HG02885 (cell line): ENCODE measurements around the gene CNKSR1.

ENCODE experiments used
- ATAC-seq: cut with Tn5 transposase; IDR thresholded peaks from one replicate; pipeline ENCODE4 v1.9.1; 2021; ENCODE audit warnings: mild to moderate bottlenecking; ENCODE audit not compliant: unreplicated experiment, poor library complexity

Gene CNKSR1

DNA sequence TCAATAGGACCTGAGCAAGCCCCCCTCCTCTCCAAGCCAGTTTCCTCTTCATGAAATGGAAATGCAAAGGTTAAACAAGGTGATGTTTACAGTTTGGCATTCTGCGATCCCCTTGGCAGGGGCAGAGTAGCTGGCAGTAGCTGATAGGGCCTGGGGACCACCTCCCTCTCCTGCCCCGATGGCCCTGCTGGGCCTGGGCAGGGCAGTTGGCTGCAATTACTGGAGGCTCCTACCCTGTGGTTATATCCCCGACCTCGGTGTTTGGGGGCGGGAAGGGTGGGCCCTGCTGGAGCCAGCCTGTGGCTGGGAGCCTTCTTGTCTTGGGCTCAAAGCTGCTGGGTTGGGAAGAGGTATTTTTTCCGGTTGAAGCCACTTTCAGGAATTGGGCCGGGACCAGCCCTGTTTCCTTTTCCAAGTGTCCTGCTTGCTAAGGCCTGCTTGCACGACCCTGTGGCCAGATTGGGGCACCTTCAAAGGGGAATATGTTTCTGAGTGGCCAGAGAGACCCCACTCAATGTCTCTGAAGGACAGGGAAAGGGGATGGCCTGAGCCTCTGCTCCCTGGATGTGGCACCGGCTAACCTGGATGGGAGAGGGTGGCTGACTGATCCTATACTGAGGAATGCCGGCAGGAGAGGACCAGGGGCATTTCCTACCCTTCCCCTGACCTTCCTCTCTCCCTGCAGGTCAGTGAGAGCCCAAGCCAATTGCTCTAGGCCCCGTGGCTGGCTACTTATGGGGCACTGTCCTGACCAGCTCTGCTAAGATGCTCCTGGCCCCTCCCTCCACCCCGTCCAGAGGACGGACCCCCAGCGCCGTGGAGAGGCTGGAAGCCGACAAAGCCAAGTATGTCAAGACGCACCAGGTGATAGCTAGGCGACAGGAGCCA is 16.5 kb upstream of the CNKSR1 start:
- ATAC-seq: no peak

DNA sequence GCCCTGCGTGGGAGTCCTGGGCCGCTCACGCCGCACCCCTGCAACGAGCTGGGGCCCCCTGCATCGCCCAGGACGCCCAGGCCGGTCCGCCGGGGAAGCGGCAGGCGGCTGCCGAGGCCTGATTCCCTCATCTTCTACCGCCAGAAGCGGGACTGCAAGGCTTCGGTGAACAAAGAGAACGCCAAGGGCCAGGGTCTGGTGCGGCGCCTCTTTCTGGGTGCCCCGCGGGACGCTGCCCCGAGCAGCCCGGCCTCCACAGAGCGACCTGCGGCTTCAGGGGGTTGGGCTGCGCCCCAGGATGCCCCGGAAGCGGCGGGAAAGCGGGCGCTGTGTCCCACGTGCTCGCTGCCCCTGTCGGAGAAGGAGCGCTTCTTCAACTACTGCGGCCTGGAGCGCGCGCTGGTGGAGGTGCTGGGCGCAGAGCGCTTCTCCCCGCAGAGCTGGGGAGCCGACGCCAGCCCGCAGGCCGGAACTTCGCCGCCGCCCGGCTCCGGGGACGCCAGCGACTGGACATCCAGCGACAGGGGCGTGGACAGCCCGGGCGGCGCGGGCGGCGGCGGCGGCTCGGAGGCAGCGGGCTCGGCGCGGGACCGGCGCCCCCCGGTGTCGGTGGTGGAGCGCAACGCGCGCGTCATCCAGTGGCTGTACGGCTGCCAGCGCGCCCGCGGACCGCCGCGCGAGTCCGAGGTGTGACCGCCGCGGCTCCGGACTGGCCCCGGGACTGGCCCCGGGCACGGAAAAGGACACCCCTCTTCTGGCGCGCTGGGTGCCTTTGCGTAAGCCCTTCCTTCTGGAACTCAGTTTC is 15.7 kb upstream of the CNKSR1 start:
- no peak for ATAC-seq

DNA sequence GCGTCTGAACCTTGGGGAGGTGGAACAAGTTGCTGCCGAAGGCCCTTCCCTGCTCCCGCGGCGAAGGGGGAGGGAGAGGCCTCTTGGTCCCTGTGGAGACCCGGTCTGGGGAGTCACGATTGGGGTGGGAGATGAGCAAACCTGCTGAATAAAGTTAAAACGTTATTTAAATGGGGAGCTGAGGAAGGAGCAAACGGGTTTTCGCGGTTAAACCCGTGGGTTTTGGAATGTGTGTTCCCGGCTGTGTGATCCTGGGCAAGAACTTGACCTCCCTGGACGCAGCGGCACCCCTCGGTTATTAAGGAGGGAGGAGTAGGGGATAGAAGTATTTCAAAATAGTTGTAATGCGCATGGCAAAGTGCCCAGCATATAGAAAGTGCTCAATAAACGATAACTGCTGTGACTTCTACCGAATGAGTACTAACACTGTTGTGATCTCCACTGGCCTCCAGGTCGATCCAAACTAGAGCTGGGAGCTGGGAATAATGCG is 15.0 kb upstream of the CNKSR1 start:
- no peak for ATAC-seq

DNA sequence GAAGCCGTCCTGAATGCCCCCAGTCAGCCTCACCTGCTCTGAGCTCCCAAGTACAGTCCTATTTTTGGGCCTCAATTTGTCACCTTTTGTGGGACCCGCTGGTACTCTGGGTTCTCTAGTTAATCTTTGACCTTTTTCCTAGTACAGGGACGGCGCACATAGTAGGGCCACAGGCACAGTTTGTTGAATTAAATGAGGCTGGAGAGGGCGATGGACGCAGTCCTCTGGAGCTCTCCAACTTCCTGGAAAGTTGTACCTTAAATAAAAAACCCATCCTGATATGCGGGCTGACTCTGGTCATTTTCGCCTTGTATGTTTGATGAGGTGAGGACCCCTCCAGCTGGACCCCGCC is 13.6 kb upstream of the CNKSR1 start:
- ATAC-seq: no peak

DNA sequence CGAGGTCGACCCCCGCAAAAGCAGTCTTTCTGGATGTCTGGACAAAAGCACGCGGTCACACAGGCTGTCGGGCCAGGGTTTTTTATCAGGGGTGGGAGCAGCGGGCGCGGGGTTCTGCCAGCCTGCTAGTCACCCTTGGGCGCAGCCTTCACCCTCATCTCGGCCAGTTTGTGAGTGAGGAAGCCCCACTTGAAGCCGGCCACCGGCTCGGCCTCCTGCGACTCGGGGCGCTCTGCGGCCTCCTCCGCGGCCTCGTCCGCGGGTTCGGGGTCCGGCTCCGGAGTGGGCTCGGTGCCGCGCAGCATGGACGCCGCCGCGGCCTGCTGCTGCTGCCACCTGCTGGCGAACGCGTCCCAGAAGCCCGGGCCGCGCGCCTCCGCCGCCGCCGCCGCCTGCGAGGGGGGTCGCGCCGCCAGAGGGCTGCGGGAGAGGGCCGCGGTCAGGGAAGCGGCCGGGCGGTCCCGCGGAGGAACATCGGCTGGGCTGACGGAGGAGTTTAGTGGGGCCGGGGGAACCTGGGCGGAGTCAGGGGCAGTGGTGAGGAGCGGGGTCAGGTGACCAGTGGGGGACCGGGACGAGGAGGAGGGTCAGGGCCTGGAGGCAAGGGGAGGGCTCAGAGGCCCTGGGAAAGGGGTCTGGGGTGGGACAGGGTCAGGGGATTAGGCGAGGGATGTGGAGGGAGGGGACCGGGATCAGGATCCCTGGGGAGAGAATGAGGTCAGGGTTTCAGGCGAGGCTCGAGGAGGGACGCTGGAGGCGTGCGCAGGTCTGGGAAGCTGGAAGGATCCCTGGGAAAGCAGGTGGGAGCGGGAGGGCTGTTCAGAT is 13.0 kb upstream of the CNKSR1 start:
- ATAC-seq: no peak

DNA sequence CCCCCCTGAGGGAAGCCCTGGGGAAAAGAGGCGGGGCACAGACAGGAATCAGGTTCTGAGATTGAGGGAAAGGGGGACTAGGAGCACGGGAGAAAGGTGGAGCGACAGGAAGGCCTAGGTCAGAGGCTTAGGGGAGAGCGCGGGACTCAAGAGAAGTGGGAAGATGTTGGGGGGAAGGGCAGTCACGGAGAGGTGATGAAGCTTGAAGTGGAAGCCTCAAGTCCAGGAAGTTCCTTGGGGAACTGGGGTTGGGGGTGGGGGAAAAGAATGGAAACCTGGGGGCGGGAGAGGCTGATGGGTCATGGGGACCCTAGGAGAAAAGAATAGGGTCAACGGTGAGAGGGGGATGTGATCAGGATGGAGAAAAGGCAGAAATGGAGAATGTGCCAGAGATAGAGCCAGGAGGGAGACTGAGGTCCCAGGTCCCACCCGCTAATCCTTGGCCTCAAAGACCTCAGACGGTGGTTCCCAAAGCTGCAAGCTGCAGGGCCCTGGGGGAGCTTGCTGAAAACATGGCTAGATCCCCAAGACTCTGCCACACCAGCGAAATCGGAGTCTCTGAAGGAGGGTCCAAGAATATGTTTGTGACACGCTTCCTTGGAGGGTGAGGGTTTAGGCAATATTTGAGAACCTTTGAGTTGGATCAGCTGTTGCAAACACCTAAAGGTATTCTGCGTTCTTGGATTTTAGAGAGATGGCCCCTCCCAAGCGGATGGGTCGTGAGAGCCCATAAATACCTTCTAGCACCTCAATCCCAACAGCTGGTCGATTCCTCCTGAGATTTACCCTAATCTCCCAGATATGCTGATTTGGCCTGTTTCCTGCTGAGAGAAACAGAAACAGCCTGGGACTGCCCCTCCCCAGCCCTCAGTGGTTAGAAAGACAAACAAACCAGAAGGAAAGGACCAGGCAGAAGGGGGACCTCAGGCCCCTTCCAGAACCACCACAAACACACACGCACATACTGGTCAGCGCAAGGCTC is 12.1 kb upstream of the CNKSR1 start:
- no peak for ATAC-seq

DNA sequence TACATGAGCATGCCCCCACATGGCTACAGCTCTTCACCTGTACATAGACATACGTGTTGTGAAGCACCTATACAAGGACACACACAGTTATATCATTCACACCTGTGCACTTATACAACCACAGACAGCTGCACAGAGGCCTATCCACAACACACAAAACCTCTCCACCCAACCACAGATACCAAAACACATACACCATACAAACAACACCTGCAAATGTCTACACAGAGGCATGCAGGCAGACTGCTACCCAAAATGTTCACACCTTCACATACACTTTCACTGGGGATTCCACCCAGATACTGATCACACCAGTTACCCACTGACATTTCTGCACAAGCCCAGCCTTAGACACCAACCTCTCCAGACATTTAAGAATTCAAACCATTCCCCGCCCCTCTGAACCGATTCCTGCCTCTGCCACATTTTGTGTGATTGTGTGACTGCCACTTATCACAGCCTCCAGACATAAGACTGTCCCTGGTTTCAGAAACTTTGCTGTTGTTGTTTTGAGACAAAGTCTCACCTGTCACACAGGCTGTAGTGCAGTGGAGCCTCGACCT is 10.5 kb upstream of the CNKSR1 start:
- no peak for ATAC-seq

DNA sequence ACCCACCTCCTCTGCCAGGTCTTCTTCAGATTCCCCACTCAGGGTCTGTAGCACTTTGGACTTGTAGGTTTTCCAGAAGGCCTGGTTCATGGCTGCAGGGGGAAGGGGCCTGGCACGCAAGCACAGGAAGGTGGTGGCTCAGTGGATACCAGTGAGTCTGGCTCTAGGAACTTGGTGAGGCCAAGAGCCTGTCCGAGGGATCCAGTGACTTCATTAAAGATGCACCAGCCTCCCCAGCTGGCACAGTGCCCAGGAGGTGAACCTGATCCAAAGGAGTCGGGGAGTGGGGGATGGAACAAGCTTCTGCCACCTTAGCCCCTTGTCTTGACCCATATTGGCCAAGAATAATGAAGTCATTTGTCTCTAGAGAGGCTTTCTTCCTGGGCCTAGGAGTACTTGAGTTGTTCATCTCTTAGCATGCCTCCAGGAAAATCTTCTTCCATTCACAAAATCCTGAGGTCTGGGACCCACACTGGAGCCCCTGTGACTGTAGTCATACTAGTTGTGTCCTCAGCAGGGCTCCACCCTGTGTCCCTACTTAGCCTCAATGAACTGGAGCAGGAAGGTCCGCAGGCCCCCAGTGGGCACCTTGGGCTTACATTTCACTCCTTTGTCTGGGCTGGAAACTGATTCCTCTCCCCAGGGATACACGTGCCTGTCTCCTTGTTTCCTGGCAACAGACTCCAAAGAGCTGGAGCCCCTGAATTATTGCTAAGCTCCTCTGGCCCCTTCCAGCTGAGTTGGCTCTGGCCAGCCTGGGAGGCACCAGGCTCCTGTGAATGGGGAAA is 8.7 kb upstream of the CNKSR1 start, which contains the start of gene C1orf232:
TSS of gene C1orf232 (minus strand) at position 554 of the 788 bp plus-strand sequence. CDS start at position 90, 464 bp downstream.
- no peak for ATAC-seq

DNA sequence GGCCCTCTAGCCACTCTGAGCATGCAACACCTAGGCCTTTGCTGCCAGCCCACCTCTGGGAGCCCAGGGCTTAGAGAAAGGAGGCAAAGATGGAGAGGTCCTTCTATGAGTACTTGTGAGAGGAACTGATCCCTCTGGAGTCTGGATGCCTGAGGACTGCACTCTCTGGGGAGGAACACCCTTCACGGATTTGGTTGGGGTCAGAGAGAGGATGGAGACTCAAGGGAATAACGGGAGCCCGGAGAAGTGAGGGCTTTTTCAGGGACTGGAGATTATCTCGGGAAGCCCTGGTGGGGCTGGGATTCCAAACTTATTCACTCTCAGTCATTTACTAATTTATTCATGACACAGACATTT is 8.1 kb upstream of the CNKSR1 start:
- ATAC-seq: no peak

DNA sequence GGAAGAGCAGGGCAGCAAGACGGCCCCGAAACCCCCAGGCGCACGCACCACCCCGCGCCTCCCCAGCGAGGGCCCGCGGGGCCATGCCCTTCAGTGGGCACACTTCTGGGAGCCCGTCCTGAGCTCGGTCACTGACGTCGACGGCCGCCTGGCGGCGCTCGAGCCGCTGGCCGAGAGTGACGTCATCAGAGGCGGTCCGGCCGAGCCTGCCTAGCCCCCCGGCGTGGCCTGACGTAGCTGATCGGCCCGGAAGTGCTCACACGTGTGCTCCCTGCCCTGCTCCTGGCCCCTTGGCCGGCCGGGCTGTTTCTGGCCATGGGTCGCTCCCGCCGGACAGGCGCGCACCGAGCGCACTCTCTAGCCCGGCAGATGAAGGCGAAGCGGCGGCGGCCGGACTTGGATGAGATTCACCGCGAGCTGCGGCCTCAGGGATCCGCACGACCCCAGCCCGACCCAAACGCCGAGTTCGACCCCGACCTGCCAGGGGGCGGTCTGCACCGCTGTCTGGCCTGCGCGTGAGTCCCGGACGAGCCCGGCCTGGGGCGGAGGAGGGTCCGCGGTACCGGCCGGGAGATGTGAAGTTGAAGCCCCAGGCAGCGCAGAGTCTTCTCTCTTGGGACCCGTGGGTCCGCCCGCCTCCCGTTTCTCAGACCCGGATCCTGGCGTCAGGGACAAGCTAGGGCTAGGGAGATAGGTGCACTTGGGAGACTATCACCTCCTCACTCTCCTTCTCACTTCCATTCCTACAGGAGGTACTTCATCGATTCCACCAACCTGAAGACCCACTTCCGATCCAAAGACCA is 7.4 kb upstream of the CNKSR1 start, which contains the start of gene ZNF593:
TSS of gene ZNF593 (plus strand) at position 240 of the 803 bp plus-strand sequence. CDS start at position 316, 76 bp downstream.
- ATAC-seq: peak; percentile 97

DNA sequence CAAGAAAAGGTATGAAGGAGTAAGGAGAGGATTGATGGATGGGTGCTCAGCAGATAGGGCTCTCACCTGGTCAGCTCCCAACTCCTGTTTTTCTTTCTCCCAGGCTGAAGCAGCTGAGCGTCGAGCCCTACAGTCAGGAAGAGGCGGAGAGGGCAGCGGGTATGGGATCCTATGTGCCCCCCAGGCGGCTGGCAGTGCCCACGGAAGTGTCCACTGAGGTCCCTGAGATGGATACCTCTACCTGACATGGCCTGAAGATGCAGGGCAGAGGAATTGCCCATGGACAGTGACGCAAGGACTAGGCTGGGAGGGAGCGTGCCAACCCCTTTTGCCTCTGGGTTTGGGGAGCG is 6.8 kb upstream of the CNKSR1 start:
- ATAC-seq: no peak

DNA sequence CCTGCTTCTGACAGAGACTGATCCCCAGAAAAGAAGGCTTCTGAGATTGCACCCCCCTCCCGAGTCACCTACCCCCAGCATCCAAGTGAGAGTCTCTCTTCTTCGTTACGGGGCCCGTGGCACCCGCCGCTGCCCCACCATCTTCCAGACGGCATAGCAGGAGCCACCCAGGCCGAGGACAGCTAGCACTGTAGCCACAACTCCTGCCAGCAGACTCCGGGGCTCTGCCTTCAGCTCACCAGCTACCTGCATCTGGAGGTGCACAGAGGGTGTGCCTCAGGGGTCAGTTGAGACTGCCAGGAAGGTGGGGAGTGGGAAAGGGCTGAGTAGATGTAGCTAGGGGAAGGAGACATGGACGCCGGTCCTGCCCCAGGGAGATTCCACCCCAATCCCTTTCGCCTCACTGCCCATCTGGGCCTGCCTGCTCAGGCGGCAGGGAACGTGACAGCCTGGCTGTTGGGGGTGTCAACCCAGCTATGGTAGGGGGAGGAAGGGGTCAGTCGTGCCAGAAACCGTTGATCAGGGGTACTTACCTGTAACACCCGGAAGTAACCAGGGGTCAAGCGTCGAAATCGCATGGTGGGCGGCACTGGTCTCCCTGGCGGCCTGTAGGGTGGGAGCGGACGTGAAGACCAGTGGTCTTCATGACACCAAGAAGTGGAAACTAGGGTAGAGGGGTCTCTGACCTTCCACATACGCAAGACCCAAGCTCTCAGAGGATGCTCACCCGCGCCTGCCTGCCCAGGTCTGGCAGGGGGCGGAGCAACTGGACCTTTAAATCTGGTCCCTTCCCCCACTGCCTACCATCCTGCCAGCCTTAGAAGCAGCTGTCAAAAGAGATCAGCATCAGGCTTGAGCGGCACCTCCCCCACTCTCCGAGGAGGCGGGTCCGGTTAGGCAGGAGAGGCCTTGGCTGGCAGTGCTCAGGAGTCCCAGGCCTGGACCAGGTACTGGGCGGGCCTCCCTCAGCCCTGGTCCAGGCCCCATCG is 5.9 kb upstream of the CNKSR1 start, which contains the start of gene ZNF593OS:
TSS of gene ZNF593OS (minus strand) at position 749 of the 989 bp plus-strand sequence. CDS start at position 578, 171 bp downstream.
- ATAC-seq: no peak

DNA sequence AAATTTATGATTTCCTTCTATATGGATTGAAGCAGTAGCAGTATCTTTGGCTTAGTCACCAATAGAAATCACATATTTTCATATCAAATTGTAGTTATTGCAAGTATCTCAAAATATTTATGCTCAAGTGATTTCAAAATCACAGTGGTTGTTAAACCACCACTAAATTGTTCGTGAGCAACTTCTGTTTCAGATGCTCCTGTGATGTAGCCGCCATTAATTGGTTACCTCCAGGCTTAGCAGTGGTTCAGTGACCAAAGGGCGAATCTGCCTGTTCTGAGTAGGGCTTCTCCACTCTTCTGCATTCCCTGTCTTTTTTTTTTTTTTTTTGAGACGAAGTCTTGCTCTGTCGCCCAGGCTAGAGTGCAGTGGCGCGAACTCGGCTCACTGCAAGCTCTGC is 1.9 kb upstream of the CNKSR1 start:
- ATAC-seq: no peak

DNA sequence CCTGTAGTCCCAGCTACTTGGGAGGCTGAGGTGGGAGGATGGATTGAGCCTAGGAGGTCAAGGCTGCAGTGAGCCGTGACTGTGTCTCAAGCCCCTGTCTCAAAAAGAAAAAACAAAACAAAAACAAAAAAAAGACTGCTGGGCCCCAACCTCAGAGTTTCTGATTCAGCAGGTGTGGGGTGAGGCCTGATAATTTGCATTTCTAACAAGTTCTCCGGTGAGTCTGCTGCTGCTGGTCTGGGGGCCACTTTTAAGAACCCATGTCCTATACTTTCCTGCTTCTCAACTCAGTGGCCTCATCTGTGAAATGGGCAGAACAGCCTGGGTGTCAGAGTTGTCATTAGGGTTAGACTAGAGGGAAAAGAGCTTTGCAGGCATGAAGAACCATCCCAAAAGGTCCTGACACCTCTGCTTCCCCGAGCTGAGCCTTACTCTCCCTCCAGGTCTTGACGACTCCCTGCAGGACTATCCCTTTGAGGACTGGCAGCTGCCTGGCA is 2.8 kb downstream of the CNKSR1 start:
- ATAC-seq: no peak

DNA sequence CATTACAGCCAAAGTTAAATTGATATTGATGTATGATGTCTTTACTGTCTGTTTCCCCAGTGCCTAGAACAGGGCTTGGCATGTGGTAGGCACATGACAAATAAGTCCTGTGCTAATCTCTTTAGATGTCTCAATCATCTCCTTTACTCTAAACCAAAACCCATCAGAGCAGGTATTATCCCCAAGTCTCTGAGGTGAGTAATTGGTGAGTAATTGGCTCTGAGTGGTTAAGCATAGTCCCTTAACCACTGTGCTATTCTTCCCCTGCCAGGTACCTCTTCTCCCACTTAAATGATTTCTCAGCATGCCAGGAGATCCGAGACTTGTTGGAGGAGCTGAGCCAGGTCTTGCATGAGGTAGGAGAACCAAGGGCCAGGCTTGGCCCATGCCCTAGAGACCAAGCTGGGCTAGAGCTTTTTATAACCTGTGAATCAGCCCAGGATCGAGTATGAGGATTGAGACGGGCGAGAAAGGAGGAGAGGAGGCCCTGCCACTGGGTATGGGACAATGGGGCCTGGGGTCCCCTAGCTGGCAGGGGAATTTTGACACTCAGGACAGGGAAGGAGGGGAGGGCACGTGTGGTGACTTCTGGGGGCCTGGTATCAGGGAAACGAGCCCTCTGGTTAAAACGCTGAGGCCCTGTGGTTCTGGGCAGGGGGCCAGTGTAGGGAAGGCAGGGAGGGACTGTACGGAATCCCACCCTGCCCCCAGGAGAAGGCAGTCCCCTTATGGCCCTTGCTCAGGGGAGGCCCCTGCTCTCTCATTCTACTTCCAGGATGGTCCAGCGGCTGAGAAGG is 4.5 kb downstream of the CNKSR1 start:
- ATAC-seq: no peak
